CD14-positive monocyte (primary cell): Measurements from ENCODE around the gene FITM2. TPM values are rescaled to one million over a fixed set of nuclear protein-coding genes. Genes with fewer than 3 reads are reported as not detected.

Source experiments
- DNase-seq, 3 donors: peaks; one replicate each; pipeline ENCODE4 v3.0.0-alpha.2; 2011 to 2022
- H2AFZ ChIP-seq: 2 replicates; pipeline ENCODE4 v1.6.0; 2012; ENCODE audit warnings: mild to moderate bottlenecking, low read depth, low read length, inconsistent platforms; ENCODE audit not compliant: insufficient read depth, poor library complexity, severe bottlenecking
- H3K27ac ChIP-seq, 2 donors: 1 replicate in 1 of 2; 2 replicates in 1 of 2; pipeline ENCODE4 v1.5.1; 2012 to 2013; ENCODE audit warnings: low read length in 2 of 2, control low read depth in 1 of 2, inconsistent platforms in 1 of 2, low read depth in 1 of 2, mild to moderate bottlenecking in 1 of 2
- H3K27me3 ChIP-seq, 2 donors: one replicate each; pipeline versions ENCODE4 v1.6.0 to v1.6.1; 2011 to 2013; ENCODE audit warnings: low read length in 2 of 2; ENCODE audit not compliant: control insufficient read depth in 2 of 2, insufficient read depth in 2 of 2
- H3K36me3 ChIP-seq, 2 donors: replicated peaks in 1 of 2; 1 replicate in 1 of 2; 2 replicates in 1 of 2; pipeline versions ENCODE4 v1.5.1 to v1.6.1; 2012 to 2013; ENCODE audit warnings: low read length in 2 of 2, control low read depth in 1 of 2, inconsistent platforms in 1 of 2, mild to moderate bottlenecking in 1 of 2; ENCODE audit not compliant: insufficient read depth in 2 of 2, control insufficient read depth in 1 of 2
- H3K4me1 ChIP-seq, 2 donors: 1 replicate in 1 of 2; 2 replicates in 1 of 2; pipeline versions ENCODE4 v1.5.1 to v1.6.1; 2012 to 2013; ENCODE audit warnings: low read length in 2 of 2, control low read depth in 1 of 2, inconsistent platforms in 1 of 2, mild to moderate bottlenecking in 1 of 2, moderate library complexity in 1 of 2; ENCODE audit not compliant: insufficient read depth in 2 of 2, control insufficient read depth in 1 of 2
- H3K4me2 ChIP-seq: replicated peaks from 2 replicates; pipeline ENCODE3; 2012; ENCODE audit warnings: low read length, moderate library complexity, mild to moderate bottlenecking; ENCODE audit not compliant: poor library complexity, severe bottlenecking; ENCODE audit errors: extremely low read depth
- H3K4me3 ChIP-seq, 3 experiments: fragments of 200-600 bp in 1 of 3; sonication (generic) in 1 of 3; replicated peaks in 1 of 3; 1 replicate in 2 of 3; 2 replicates in 1 of 3; pipeline ENCODE4 v1.5.1; 2011 to 2013; ENCODE audit warnings: low read length in 3 of 3, mild to moderate bottlenecking in 3 of 3, control low read depth in 2 of 3, low read depth in 2 of 3, inconsistent platforms in 1 of 3, moderate library complexity in 1 of 3
- H3K79me2 ChIP-seq: 2 replicates; pipeline ENCODE4 v1.6.0; 2012; ENCODE audit warnings: mild to moderate bottlenecking, control low read depth, inconsistent platforms, low read length, moderate library complexity; ENCODE audit not compliant: insufficient read depth
- H3K9ac ChIP-seq: 2 replicates; pipeline ENCODE4 v1.6.0; 2017; ENCODE audit warnings: low read length, mild to moderate bottlenecking; ENCODE audit not compliant: insufficient read depth, poor library complexity, severe bottlenecking
- H3K9me3 ChIP-seq, 2 donors: replicated peaks in 1 of 2; 1 replicate in 1 of 2; 2 replicates in 1 of 2; pipeline versions ENCODE4 v1.5.1 to v1.6.1; 2012 to 2013; ENCODE audit warnings: low read length in 2 of 2, control low read depth in 1 of 2; ENCODE audit not compliant: control insufficient read depth in 1 of 2, insufficient read depth in 1 of 2
- H4K20me1 ChIP-seq: 2 replicates; pipeline ENCODE4 v1.6.0; 2012; ENCODE audit warnings: mild to moderate bottlenecking, low read length, control low read depth, moderate library complexity; ENCODE audit not compliant: insufficient read depth
- H3K27ac Mint-ChIP-seq, 7 donors: one replicate each; pipeline ENCODE4 v1.8.0; 2020; ENCODE audit warnings: mild to moderate bottlenecking in 7 of 7, mixed read lengths in 7 of 7, moderate library complexity in 6 of 7, inconsistent platforms in 2 of 7
- H3K27me3 Mint-ChIP-seq, 3 donors: one replicate each; pipeline ENCODE4 v1.8.0; 2021 to 2022; ENCODE audit warnings: low read depth in 3 of 3, mild to moderate bottlenecking in 3 of 3, mixed read lengths in 3 of 3, moderate library complexity in 3 of 3, inconsistent platforms in 1 of 3
- H3K36me3 Mint-ChIP-seq, 2 donors: one replicate each; pipeline ENCODE4 v1.8.0; 2020; ENCODE audit warnings: mixed read lengths in 2 of 2, inconsistent platforms in 1 of 2, mild to moderate bottlenecking in 1 of 2
- H3K4me1 Mint-ChIP-seq: one replicate; pipeline ENCODE4 v1.8.0; 2020; ENCODE audit warnings: mild to moderate bottlenecking, mixed read lengths
- H3K4me3 Mint-ChIP-seq, 2 donors: one replicate each; pipeline ENCODE4 v1.8.0; 2020; ENCODE audit warnings: mild to moderate bottlenecking in 2 of 2, mixed read lengths in 2 of 2, moderate library complexity in 1 of 2
- H3K9me3 Mint-ChIP-seq, 7 donors: one replicate each; pipeline ENCODE4 v1.8.0; 2020 to 2022; ENCODE audit warnings: mixed read lengths in 7 of 7, mild to moderate bottlenecking in 6 of 7, moderate library complexity in 6 of 7, inconsistent platforms in 2 of 7
- WGBS: methylation state at CpG from one replicate; pipeline ENCODE4 v1.1.5; 2013; ENCODE audit warnings: missing lambda C conversion rate; ENCODE audit not compliant: insufficient coverage; 5-methylcytosine and 5-hydroxymethylcytosine counted together
- intact Hi-C, 2 donors: fragments of 100-400 bp; cut with micrococcal nuclease; formaldehyde crosslinking; loops; one replicate each; pipeline versions ENCODE4 v1.15.0 to v1.15.1; 2023
- polyA plus RNA-seq, 3 donors: library from polyadenylated mRNA; depleted of rRNA in 1 of 3; unstranded in 2 of 3; stranded (reverse) in 1 of 3; fragments of 300-500 nt in 2 of 3; fragments of >200 nt in 1 of 3; fragmentation: Illumina TruSeq in 2 of 3; gene quantifications; 1 replicate in 2 of 3; 2 replicates in 1 of 3; pipeline ENCODE4 v1.2.3, GENCODE V29; 2012 to 2021
- TF ChIP-seq, protein P1 (sequence below): fragments of 200-600 bp; IDR thresholded peaks from one replicate; pipeline ENCODE4 v1.8.0; 2022; ENCODE audit warnings: antibody characterized with exemption, mild to moderate bottlenecking

FITM2 gene
- polyA plus RNA-seq, 3 donors: 0.32 to 2.2 (median 0.69) TPM

DNA sequence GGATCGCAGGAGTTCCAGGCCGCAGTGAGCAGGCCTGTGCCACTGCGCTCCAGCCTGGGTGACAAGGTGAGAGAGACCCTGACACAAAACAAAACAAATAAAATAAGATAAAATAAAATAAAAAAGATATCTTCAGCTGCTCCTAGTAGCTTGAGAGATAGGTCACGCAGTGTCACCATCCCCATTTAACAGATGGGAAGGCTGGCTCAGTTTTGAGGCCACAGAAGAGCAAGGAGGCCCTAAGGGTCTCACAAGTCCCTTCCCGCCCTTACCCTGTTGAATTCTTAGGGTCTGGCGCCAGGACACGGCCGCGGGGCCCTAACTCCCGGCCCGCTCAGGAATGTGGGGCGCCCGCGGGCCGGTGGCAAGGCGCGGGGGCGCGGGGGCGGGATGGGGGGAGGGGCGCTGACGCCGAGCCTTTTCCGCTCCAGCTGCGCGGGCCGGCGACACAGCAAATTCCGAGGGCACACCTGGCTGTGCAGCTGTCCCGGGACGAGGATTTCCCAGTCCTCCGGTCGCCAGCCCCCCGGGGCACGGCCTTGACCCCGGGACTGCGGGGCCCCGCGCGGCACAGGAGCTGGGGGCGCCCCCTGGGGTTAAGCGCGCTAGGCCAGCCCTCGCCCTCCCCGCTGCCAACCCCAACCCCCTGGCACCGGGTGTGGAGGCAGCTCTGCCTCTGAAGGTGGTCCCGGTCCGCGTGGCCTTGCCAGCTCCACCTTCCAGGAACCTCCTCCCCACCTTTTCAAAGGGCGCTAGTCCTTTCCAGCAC, 15.6 kb upstream of the FITM2 start:
- Histone ChIP-seq H2AFZ (no peak overlapping the region), H3K79me2 (no peaks in the 10 kb centered on the region), H3K4me3 (no peak overlapping the region), H3K9me3 (no peaks in the 10 kb centered on the region), H3K4me2 (no peak overlapping the region), H3K9ac (no peak overlapping the region), H4K20me1 (no peaks in the 10 kb centered on the region), H3K27ac (no peak overlapping the region), H3K36me3 (no peaks in the 10 kb centered on the region), H3K27me3 (peaks cover 2 to 21% of the 10 kb centered on the region in 2 donors), H3K4me1 (no peaks in the 10 kb centered on the region)
- H3K4me3 Mint-ChIP-seq: no peak overlapping the region
- intact Hi-C loops: no loop called here
- TF ChIP-seq, protein P1, sequence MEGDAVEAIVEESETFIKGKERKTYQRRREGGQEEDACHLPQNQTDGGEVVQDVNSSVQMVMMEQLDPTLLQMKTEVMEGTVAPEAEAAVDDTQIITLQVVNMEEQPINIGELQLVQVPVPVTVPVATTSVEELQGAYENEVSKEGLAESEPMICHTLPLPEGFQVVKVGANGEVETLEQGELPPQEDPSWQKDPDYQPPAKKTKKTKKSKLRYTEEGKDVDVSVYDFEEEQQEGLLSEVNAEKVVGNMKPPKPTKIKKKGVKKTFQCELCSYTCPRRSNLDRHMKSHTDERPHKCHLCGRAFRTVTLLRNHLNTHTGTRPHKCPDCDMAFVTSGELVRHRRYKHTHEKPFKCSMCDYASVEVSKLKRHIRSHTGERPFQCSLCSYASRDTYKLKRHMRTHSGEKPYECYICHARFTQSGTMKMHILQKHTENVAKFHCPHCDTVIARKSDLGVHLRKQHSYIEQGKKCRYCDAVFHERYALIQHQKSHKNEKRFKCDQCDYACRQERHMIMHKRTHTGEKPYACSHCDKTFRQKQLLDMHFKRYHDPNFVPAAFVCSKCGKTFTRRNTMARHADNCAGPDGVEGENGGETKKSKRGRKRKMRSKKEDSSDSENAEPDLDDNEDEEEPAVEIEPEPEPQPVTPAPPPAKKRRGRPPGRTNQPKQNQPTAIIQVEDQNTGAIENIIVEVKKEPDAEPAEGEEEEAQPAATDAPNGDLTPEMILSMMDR: no peak
- no peaks in the 10 kb centered on the region for H3K4me1 Mint-ChIP-seq
- H3K27me3 Mint-ChIP-seq: peaks cover 13 to 39% (median 18%) of the 10 kb centered on the region in 3 donors
- H3K36me3 Mint-ChIP-seq: no peaks in the 10 kb centered on the region
- no peak for DNase-seq
- WGBS: 10% methylated on average over 17 of the region's 50 CpGs
- peaks cover 0 to 2% (median 0%) of the 10 kb centered on the region in 7 donors for H3K9me3 Mint-ChIP-seq
- H3K27ac Mint-ChIP-seq: no peak overlapping the region

- H3K9me3 Mint-ChIP-seq: peaks cover 0 to 2% (median 0%) of the 10 kb centered on the region in 7 donors
- DNase-seq: no peak
- Histone ChIP-seq H3K4me3 (no peak overlapping the region), H3K9me3 (no peaks in the 10 kb centered on the region), H3K27ac (no peak overlapping the region), H4K20me1 (no peaks in the 10 kb centered on the region), H3K36me3 (no peaks in the 10 kb centered on the region), H3K4me2 (no peak overlapping the region), H3K9ac (no peak overlapping the region), H3K79me2 (no peaks in the 10 kb centered on the region), H3K4me1 (no peaks in the 10 kb centered on the region), H3K27me3 (peaks cover 2 to 23% of the 10 kb centered on the region in 2 donors), H2AFZ (no peak overlapping the region)
- H3K4me1 Mint-ChIP-seq: no peaks in the 10 kb centered on the region
- peaks cover 13 to 36% (median 20%) of the 10 kb centered on the region in 3 donors for H3K27me3 Mint-ChIP-seq
- no peak overlapping the region for H3K27ac Mint-ChIP-seq
- 75% methylated on average over 1 of the region's 1 CpG for WGBS
- no peaks in the 10 kb centered on the region for H3K36me3 Mint-ChIP-seq
- intact Hi-C loops: no loop called here
- TF ChIP-seq, protein P1: no peak
- no peak overlapping the region for H3K4me3 Mint-ChIP-seq
Observed at GRCh38 chr20:44324343-44324742, 13.3 kb upstream of the FITM2 start.
